Esophagus squamous epithelium (tissue), 4 donors: Measurements from ENCODE around the gene HECTD4.

Source experiments
- CTCF ChIP-seq, 6 experiments: fragments of 450-650 bp in 4 of 6; fragments of 200-600 bp in 2 of 6; sonication (generic) in 2 of 6; IDR thresholded peaks; one replicate each; pipeline ENCODE4 v1.5.1; 2016 to 2019; ENCODE audit warnings: antibody characterized with exemption in 6 of 6, mild to moderate bottlenecking in 4 of 6, moderate library complexity in 4 of 6
- POLR2A ChIP-seq, 4 donors: fragments of 450-650 bp; IDR thresholded peaks; one replicate each; pipeline ENCODE4 v1.6.1; 2017; ENCODE audit warnings: antibody characterized with exemption in 4 of 4, mild to moderate bottlenecking in 4 of 4, moderate library complexity in 3 of 4

DNA sequence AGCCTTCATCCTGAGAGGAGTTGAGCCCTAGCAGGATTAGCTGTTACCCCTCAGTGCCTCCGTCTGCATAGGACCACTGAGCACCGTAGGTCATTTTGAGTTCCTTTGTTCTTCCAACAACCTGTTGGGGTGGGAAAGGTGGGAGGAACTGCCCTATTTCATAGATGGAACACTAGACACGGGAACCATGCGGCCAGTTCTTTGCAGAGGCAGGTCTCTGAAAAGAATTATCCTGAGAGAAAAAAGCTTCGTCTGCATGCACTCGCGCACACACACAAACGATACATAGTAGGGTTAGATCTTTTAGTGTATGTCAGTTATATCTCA is 228.4 kb downstream of the HECTD4 start:
- TF ChIP-seq CTCF (IDR thresholded peaks at IDR 0.05), result no peak
- no peak for TF ChIP-seq POLR2A (IDR thresholded peaks at IDR 0.05)
